Ovary (tissue), 9 donors: ENCODE data around the gene DGKI. TPM values are rescaled to one million over a fixed set of nuclear protein-coding genes. Genes with fewer than 3 reads are reported as not detected.

Source experiments
- DNase-seq, 5 donors: peaks; one replicate each; pipeline ENCODE4 v3.0.0-alpha.2; 2019 to 2020
- H3K27ac ChIP-seq, 2 donors: fragments of 200-600 bp; one replicate each; pipeline versions ENCODE4 v1.5.1 to v1.8.0; 2019 to 2022
- H3K27me3 ChIP-seq: fragments of 200-600 bp; one replicate; pipeline ENCODE4 v1.8.0; 2022
- H3K36me3 ChIP-seq: fragments of 200-600 bp; sonication (generic); one replicate; pipeline ENCODE4 v1.5.1; 2019
- H3K4me1 ChIP-seq: one replicate; pipeline ENCODE4 v1.8.1; 2013; ENCODE audit warnings: mild to moderate bottlenecking, moderate library complexity; ENCODE audit not compliant: insufficient read depth
- H3K4me3 ChIP-seq: fragments of 200-600 bp; sonication (generic); one replicate; pipeline ENCODE4 v1.5.1; 2017
- H3K9me3 ChIP-seq, 2 donors: fragments of 200-600 bp in 1 of 2; sonication (generic) in 1 of 2; one replicate each; pipeline versions ENCODE4 v1.5.1 to v1.8.1; 2013 to 2019; ENCODE audit warnings: mild to moderate bottlenecking in 1 of 2, moderate library complexity in 1 of 2
- CTCF ChIP-seq, 3 donors: fragments of 450-650 bp in 2 of 3; fragments of 200-600 bp in 1 of 3; IDR thresholded peaks; one replicate each; pipeline versions ENCODE4 v1.5.1 to v1.8.0; 2016 to 2022; ENCODE audit warnings: antibody characterized with exemption in 3 of 3, mild to moderate bottlenecking in 1 of 3
- EP300 ChIP-seq: sonication (generic); formaldehyde crosslinking; IDR thresholded peaks from one replicate; pipeline ENCODE4 v1.6.1; 2017; ENCODE audit warnings: antibody characterized with exemption
- POLR2A ChIP-seq: fragments of 450-650 bp; IDR thresholded peaks from one replicate; pipeline ENCODE4 v1.6.1; 2017; ENCODE audit warnings: antibody characterized with exemption, mild to moderate bottlenecking, moderate library complexity
- WGBS, 3 donors: extraction: QIAGEN DNeasy Blood & Tissue Kit in 1 of 3; methylation state at CpG; one replicate each; pipeline versions ENCODE4 v1.1.5 to v1.1.7; 2013 to 2017; 5-methylcytosine and 5-hydroxymethylcytosine counted together
- intact Hi-C, 4 donors: fragments of 100-400 bp; cut with DNase I; formaldehyde crosslinking; loops; one replicate each; pipeline versions ENCODE4 v1.11.0 to v1.15.1; 2022 to 2023
- polyA plus RNA-seq, 2 donors: library from polyadenylated mRNA; stranded (reverse); fragments of 200-250 nt in 1 of 2; fragments of 350-450 nt in 1 of 2; fragmentation: Illumina TruSeq in 1 of 2; extraction: RNeasy Lipid Tissue Mini Kit (QIAGEN cat#74804) in 1 of 2; gene quantifications; one replicate each; pipeline ENCODE4 v1.2.3, GENCODE V29; 2013 to 2014
- total RNA-seq, 7 donors: library from RNA; depleted of rRNA in 2 of 7; stranded (reverse); fragments of >200 nt in 2 of 7; fragmentation: NEBNext Ultra II Directional in 3 of 7; extraction: Animal tissue kit (Norgen Biotek cat#: 25700) in 3 of 7; gene quantifications; one replicate each; pipeline versions ENCODE4 v1.1.0 to v1.2.4, GENCODE V29; 2016 to 2023
- donor health status: DM: no; HTN: no; CAD: no; lungs with moderate emphysema.
- donor health status: DM: no; HTN: no; CAD: no.
- donor health status: Bipolar disorder and iron deficiency.
- donor health status: DM: yes; HTN: yes; CAD: no.
- donor health status: DM: no; HTN: no; CAD: no.
- donor health status: DM: yes; HTN: yes; CAD: no.

DGKI gene
- total and polyA plus RNA-seq, 9 donors, result 0.10 to 1.3 (median 0.29) TPM

- Histone ChIP-seq H3K27ac (no peak overlapping the region), H3K4me3 (no peak overlapping the region), H3K4me1 (peaks cover 3% of the 10 kb centered on the region), H3K9me3 (no peaks in the 10 kb centered on the region), H3K36me3 (no peaks in the 10 kb centered on the region), H3K27me3 (no peaks in the 10 kb centered on the region)
- TF ChIP-seq EP300 (no peak), POLR2A (no peak), CTCF (IDR thresholded peaks at IDR 0.05) (no peak)
- peak in 1 of 5 donors; percentile 12 for DNase-seq
- 10 to 21% (median 14%) methylated on average over 5 of the region's 5 CpGs for WGBS, 3 donors
- intact Hi-C loops, result no loop called here
Measured at GRCh38 chr7:137354396-137354795, 492.4 kb downstream of the DGKI start.

- WGBS, 3 donors, result 71 to 81% (median 71%) methylated on average over 2 of the region's 2 CpGs
- intact Hi-C loops, result no loop called here
- Histone ChIP-seq H3K36me3 (no peaks in the 10 kb centered on the region), H3K9me3 (no peaks in the 10 kb centered on the region), H3K27ac (no peak overlapping the region), H3K4me3 (no peak overlapping the region), H3K27me3 (no peaks in the 10 kb centered on the region), H3K4me1 (peaks cover 3% of the 10 kb centered on the region)
- DNase-seq, result no peak
- no peak for TF ChIP-seq POLR2A
- TF ChIP-seq EP300, result no peak
- TF ChIP-seq CTCF (IDR thresholded peaks at IDR 0.05), result no peak
Measured at GRCh38 chr7:137351941-137352340, 494.8 kb downstream of the DGKI start.

GRCh38 chr7:137345799-137346449 lies 500.9 kb downstream of the DGKI start:
- no peaks in the 10 kb centered on the region for H3K4me1 ChIP-seq
- TF ChIP-seq EP300 (no peak), CTCF (IDR thresholded peaks at IDR 0.05) (no peak), POLR2A (no peak)
- no peaks in the 10 kb centered on the region for H3K27me3 ChIP-seq
- no peaks in the 10 kb centered on the region for H3K9me3 ChIP-seq
- DNase-seq, result no peak
- WGBS, 3 donors, result 73 to 79% (median 74%) methylated on average over 6 of the region's 6 CpGs
- no peaks in the 10 kb centered on the region for H3K36me3 ChIP-seq
- intact Hi-C loops, result no loop called here
- no peak overlapping the region for H3K27ac ChIP-seq
- no peak overlapping the region for H3K4me3 ChIP-seq

GRCh38 chr7:137343281-137343841 lies 503.4 kb downstream of the DGKI start, which contains the start of gene PTN:
TSS of gene PTN (minus strand) at chr7:137343733. CDS start at chr7:137254973, 88,760 bp downstream.
- peak; percentile 13 to 39 (median 24) for DNase-seq
- Histone ChIP-seq H3K36me3 (no peaks in the 10 kb centered on the region), H3K27me3 (no peaks in the 10 kb centered on the region), H3K4me1 (no peaks in the 10 kb centered on the region), H3K27ac (no peak within 1 kb of the TSS), H3K4me3 (peak within 1 kb of the TSS; percentile 34), H3K9me3 (no peaks in the 10 kb centered on the region)
- intact Hi-C loops, result no loop called here
- 0 to 1% (median 0%) methylated on average over 23 of the region's 23 CpGs for WGBS, 3 donors
- TF ChIP-seq POLR2A (no peak), EP300 (no peak), CTCF (IDR thresholded peaks at IDR 0.05) (no peak)
